SU-DHL-6 (cell line): Measurements from ENCODE around the gene EEFSEC.

ENCODE experiments used
- H2AFZ ChIP-seq: fragments of 200-600 bp; sonication (generic); 2 replicates; pipeline ENCODE4 v1.6.1; 2014; ENCODE audit warnings: low read depth, mild to moderate bottlenecking, moderate library complexity, mixed read lengths, antibody characterized with exemption, low read length; ENCODE audit not compliant: severe bottlenecking
- H3F3A ChIP-seq: fragments of 200-600 bp; shearing (Covaris generic); 2 replicates; pipeline ENCODE4 v1.6.0; 2016; ENCODE audit warnings: antibody characterized with exemption, mild to moderate bottlenecking; ENCODE audit not compliant: insufficient read depth
- H3K27ac ChIP-seq: fragments of 200-600 bp; sonication (generic); 2 replicates; pipeline ENCODE4 v1.5.1; 2016; ENCODE audit warnings: low read depth, mild to moderate bottlenecking, low read length, moderate library complexity, mixed read lengths
- H3K27me3 ChIP-seq: fragments of 200-600 bp; sonication (generic), shearing (Covaris generic); 2 replicates; pipeline ENCODE4 v1.6.0; 2014; ENCODE audit warnings: mild to moderate bottlenecking, low read length
- H3K36me3 ChIP-seq: fragments of 200-600 bp; sonication (generic); 2 replicates; pipeline ENCODE4 v1.6.1; 2014; ENCODE audit warnings: mild to moderate bottlenecking, low read length, mixed read lengths
- H3K4me2 ChIP-seq: fragments of 300-600, 200-600 bp; shearing (Covaris generic), sonication (generic); 2 replicates; pipeline ENCODE4 v1.6.0; 2014; ENCODE audit warnings: low read length, low read depth, mild to moderate bottlenecking; ENCODE audit not compliant: poor library complexity, severe bottlenecking
- H3K4me3 ChIP-seq: fragments of 200-600 bp; sonication (generic); 2 replicates; pipeline ENCODE4 v1.5.1; 2014; ENCODE audit warnings: antibody characterized with exemption, low read length, mild to moderate bottlenecking, mixed read lengths; ENCODE audit not compliant: insufficient read depth, poor library complexity, severe bottlenecking
- H3K79me2 ChIP-seq: fragments of 200-600 bp; sonication (generic); 2 replicates; pipeline ENCODE4 v1.6.1; 2014; ENCODE audit warnings: mild to moderate bottlenecking, low read length, moderate library complexity; ENCODE audit not compliant: insufficient read depth
- H3K9ac ChIP-seq: fragments of 200-600 bp; sonication (generic); 2 replicates; pipeline ENCODE4 v1.7.0; 2014; ENCODE audit warnings: mild to moderate bottlenecking, low read length
- H3K9me2 ChIP-seq: fragments of 200-600 bp; sonication (generic); replicated peaks from 2 replicates; pipeline ENCODE4 v1.6.1; 2014; ENCODE audit warnings: low read length; ENCODE audit not compliant: insufficient read depth
- H3K9me3 ChIP-seq: fragments of 200-600 bp; sonication (generic); 2 replicates; pipeline ENCODE4 v1.6.1; 2014; ENCODE audit warnings: low read length, mixed read lengths; ENCODE audit not compliant: insufficient read depth
- H4K20me1 ChIP-seq: fragments of 200-600 bp; sonication (generic); 2 replicates; pipeline ENCODE4 v1.6.1; 2014; ENCODE audit warnings: low read depth, mild to moderate bottlenecking, antibody characterized with exemption, low read length, moderate library complexity, mixed read lengths
- CTCF ChIP-seq: fragments of 200-600 bp; sonication (generic); IDR thresholded peaks from one replicate; pipeline ENCODE4 v1.5.1; 2017; ENCODE audit warnings: antibody characterized with exemption, mild to moderate bottlenecking, low read length, moderate library complexity; ENCODE audit not compliant: insufficient read depth, poor library complexity, severe bottlenecking
- EZH2phosphoT487 ChIP-seq: fragments of 200-600 bp; sonication (generic), shearing (Covaris generic); conservative IDR thresholded peaks from 2 replicates; pipeline ENCODE4 v1.6.1; 2018; ENCODE audit warnings: mild to moderate bottlenecking, antibody characterized with exemption, low read length, moderate library complexity, mixed read lengths

Gene EEFSEC

GRCh38 chr3:128413003-128413370 is 259.7 kb downstream of the EEFSEC start:
- Histone ChIP-seq H3K36me3 (no peaks in the 10 kb centered on the region), H3K9me3 (no peaks in the 10 kb centered on the region), H2AFZ (no peak overlapping the region), H3K4me2 (no peak overlapping the region), H3K79me2 (no peaks in the 10 kb centered on the region), H3K27ac (no peak overlapping the region), H4K20me1 (no peaks in the 10 kb centered on the region; the same call in 1 of the 2 replicates), H3K9ac (no peak overlapping the region), H3K9me2 (no peaks in the 10 kb centered on the region), H3K27me3 (no peaks in the 10 kb centered on the region), H3K4me3 (no peak overlapping the region), H3F3A (no peaks in the 10 kb centered on the region)
- TF ChIP-seq EZH2phosphoT487 (no peak), CTCF (no peak)

- H3K27ac ChIP-seq, result no peak overlapping the region
- H3K4me2 ChIP-seq, result no peak overlapping the region
- H3K36me3 ChIP-seq, result no peaks in the 10 kb centered on the region
- H4K20me1 ChIP-seq, result no peaks in the 10 kb centered on the region; the same call in 1 of the 2 replicates
- TF ChIP-seq EZH2phosphoT487 (no peak), CTCF (no peak)
- no peaks in the 10 kb centered on the region for H3K79me2 ChIP-seq
- H3K9me3 ChIP-seq, result no peaks in the 10 kb centered on the region
- H3K4me3 ChIP-seq, result no peak overlapping the region
- H3K27me3 ChIP-seq, result no peaks in the 10 kb centered on the region
- no peak overlapping the region for H2AFZ ChIP-seq
- H3F3A ChIP-seq, result no peaks in the 10 kb centered on the region
- no peaks in the 10 kb centered on the region for H3K9me2 ChIP-seq
- H3K9ac ChIP-seq, result no peak overlapping the region
Observed at GRCh38 chr3:128413413-128414205, 260.3 kb downstream of the EEFSEC start.

GRCh38 chr3:128415200-128415772 is 262.0 kb downstream of the EEFSEC start:
- Histone ChIP-seq H3K27me3 (no peaks in the 10 kb centered on the region), H3K9ac (no peak overlapping the region), H3K4me3 (no peak overlapping the region), H3K9me3 (no peaks in the 10 kb centered on the region), H3K36me3 (no peaks in the 10 kb centered on the region), H2AFZ (no peak overlapping the region), H3K79me2 (no peaks in the 10 kb centered on the region), H3K9me2 (no peaks in the 10 kb centered on the region), H3K4me2 (no peak overlapping the region), H3K27ac (no peak overlapping the region), H4K20me1 (no peaks in the 10 kb centered on the region; the same call in 1 of the 2 replicates), H3F3A (no peaks in the 10 kb centered on the region)
- no peak for TF ChIP-seq CTCF
